ENCODE results near the gene XNDC1N. TPM values are rescaled to one million over a fixed set of nuclear protein-coding genes. Genes with fewer than 3 reads are reported as not detected.

The XNDC1N gene
- total RNA-seq, 1 donor from 2014 or later = 7.6 TPM

GRCh38 chr11:71940561-71941219 is 12.3 kb upstream of the XNDC1N start:
- peaks cover 4% of the 10 kb centered on the region for H3K36me3 Mint-ChIP-seq (ENCODE audit: low read depth, unreplicated experiment)

GRCh38 chr11:71937826-71938225 is 9.4 kb upstream of the XNDC1N start:
- H4K20me1 ChIP-seq (ENCODE audit: insufficient read depth, low read length) = peaks cover 36% of the 10 kb centered on the region
- Mint-ChIP-seq H3K27ac (ENCODE audit: unreplicated experiment) (no peak overlapping the region), H3K27me3 (ENCODE audit: low read depth, unreplicated experiment) (no peaks in the 10 kb centered on the region), H3K36me3 (ENCODE audit: low read depth, unreplicated experiment) (peaks cover 6% of the 10 kb centered on the region), H3K9me3 (ENCODE audit: unreplicated experiment) (no peaks in the 10 kb centered on the region), H3K4me3 (ENCODE audit: unreplicated experiment) (no peak overlapping the region), H3K4me1 (ENCODE audit: low read depth, unreplicated experiment) (peaks cover 7% of the 10 kb centered on the region)
- H3K9ac ChIP-seq (ENCODE audit: low read length) = no peak overlapping the region
- TF ChIP-seq CTCF (IDR thresholded peaks at IDR 0.05; ENCODE audit: insufficient read depth, low read depth, low read length) (no peak), EZH2 (IDR thresholded peaks at IDR 0.05; ENCODE audit: insufficient read depth, low read length) (no peak)
- DNase-seq (ENCODE audit: low read depth) (no peak), FAIRE-seq (no peak)
- no peaks in the 10 kb centered on the region for H3K9me3 ChIP-seq (ENCODE audit: insufficient read depth, low read depth, low read length)
- H3K79me2 ChIP-seq (ENCODE audit: insufficient read depth, low read length) = peaks cover 86% of the 10 kb centered on the region
- H2AFZ ChIP-seq (ENCODE audit: low read depth, low read length) = no peak overlapping the region
- H3K36me3 ChIP-seq (ENCODE audit: insufficient read depth, low read length) = no peaks in the 10 kb centered on the region
- no peak overlapping the region for H3K27ac ChIP-seq (ENCODE audit: low read depth, low read length)
- H3K4me3 ChIP-seq (ENCODE audit: insufficient read depth, low read depth, low read length) = no peak overlapping the region
- H3K4me2 ChIP-seq (ENCODE audit: low read length) = no peak overlapping the region
- H3K27me3 ChIP-seq (ENCODE audit: insufficient read depth, low read length) = no peaks in the 10 kb centered on the region
- peaks cover 17% of the 10 kb centered on the region for H3K4me1 ChIP-seq (ENCODE audit: insufficient read depth, low read length)

More at GRCh38 chr11:71940561-71941219, 12.3 kb upstream of the XNDC1N start:
- FAIRE-seq (no peak), DNase-seq (ENCODE audit: low read depth) (peak; percentile 55)
- no peaks in the 10 kb centered on the region for H3K27me3 ChIP-seq (ENCODE audit: insufficient read depth, low read length)
- no peak overlapping the region for H3K4me3 Mint-ChIP-seq (ENCODE audit: unreplicated experiment)
- no peak overlapping the region for H2AFZ ChIP-seq (ENCODE audit: low read depth, low read length)
- no peaks in the 10 kb centered on the region for H3K27me3 Mint-ChIP-seq (ENCODE audit: low read depth, unreplicated experiment)
- H3K36me3 ChIP-seq (ENCODE audit: insufficient read depth, low read length) = no peaks in the 10 kb centered on the region
- H3K27ac Mint-ChIP-seq (ENCODE audit: unreplicated experiment) = no peak overlapping the region
- no peak overlapping the region for H3K4me2 ChIP-seq (ENCODE audit: low read length)
- no peak for TF ChIP-seq CTCF (IDR thresholded peaks at IDR 0.05; ENCODE audit: insufficient read depth, low read depth, low read length)
- H3K4me3 ChIP-seq (ENCODE audit: insufficient read depth, low read depth, low read length) = no peak overlapping the region
- H3K79me2 ChIP-seq (ENCODE audit: insufficient read depth, low read length) = peaks cover 76% of the 10 kb centered on the region
- no peak overlapping the region for H3K27ac ChIP-seq (ENCODE audit: low read depth, low read length)
- peaks cover 12% of the 10 kb centered on the region for H4K20me1 ChIP-seq (ENCODE audit: insufficient read depth, low read length)
- no peak overlapping the region for H3K9ac ChIP-seq (ENCODE audit: low read length)
- no peaks in the 10 kb centered on the region for H3K9me3 Mint-ChIP-seq (ENCODE audit: unreplicated experiment)
- H3K4me1 Mint-ChIP-seq (ENCODE audit: low read depth, unreplicated experiment) = peaks cover 29% of the 10 kb centered on the region
- H3K4me1 ChIP-seq (ENCODE audit: insufficient read depth, low read length) = peaks cover 39% of the 10 kb centered on the region
- no peaks in the 10 kb centered on the region for H3K9me3 ChIP-seq (ENCODE audit: insufficient read depth, low read depth, low read length)

- FAIRE-seq (no peak), DNase-seq (ENCODE audit: low read depth) (peak; percentile 83)
- Histone ChIP-seq H3K36me3 (ENCODE audit: insufficient read depth, low read length) (no peaks in the 10 kb centered on the region), H3K27ac (ENCODE audit: low read depth, low read length) (peak overlapping the region; percentile 27), H3K4me1 (ENCODE audit: insufficient read depth, low read length) (peaks cover 23% of the 10 kb centered on the region), H3K9me3 (ENCODE audit: insufficient read depth, low read depth, low read length) (no peaks in the 10 kb centered on the region), H3K4me2 (ENCODE audit: low read length) (peak overlapping the region; percentile 21), H3K9ac (ENCODE audit: low read length) (no peak overlapping the region), H3K79me2 (ENCODE audit: insufficient read depth, low read length) (peaks cover 88% of the 10 kb centered on the region), H3K4me3 (ENCODE audit: insufficient read depth, low read depth, low read length) (no peak overlapping the region), H2AFZ (ENCODE audit: low read depth, low read length) (no peak overlapping the region), H4K20me1 (ENCODE audit: insufficient read depth, low read length) (peaks cover 46% of the 10 kb centered on the region), H3K27me3 (ENCODE audit: insufficient read depth, low read length) (no peaks in the 10 kb centered on the region)
- Mint-ChIP-seq H3K4me3 (ENCODE audit: unreplicated experiment) (no peak overlapping the region), H3K27ac (ENCODE audit: unreplicated experiment) (no peak overlapping the region), H3K4me1 (ENCODE audit: low read depth, unreplicated experiment) (peaks cover 12% of the 10 kb centered on the region), H3K36me3 (ENCODE audit: low read depth, unreplicated experiment) (peaks cover 6% of the 10 kb centered on the region), H3K27me3 (ENCODE audit: low read depth, unreplicated experiment) (no peaks in the 10 kb centered on the region), H3K9me3 (ENCODE audit: unreplicated experiment) (no peaks in the 10 kb centered on the region)
- TF ChIP-seq EZH2 (IDR thresholded peaks at IDR 0.05; ENCODE audit: insufficient read depth, low read length) (no peak), CTCF (IDR thresholded peaks at IDR 0.05; ENCODE audit: insufficient read depth, low read depth, low read length) (no peak)
Observed at GRCh38 chr11:71936825-71937224, 8.4 kb upstream of the XNDC1N start.
